ENCODE data around the gene SZT2.

The SZT2 gene

DNA sequence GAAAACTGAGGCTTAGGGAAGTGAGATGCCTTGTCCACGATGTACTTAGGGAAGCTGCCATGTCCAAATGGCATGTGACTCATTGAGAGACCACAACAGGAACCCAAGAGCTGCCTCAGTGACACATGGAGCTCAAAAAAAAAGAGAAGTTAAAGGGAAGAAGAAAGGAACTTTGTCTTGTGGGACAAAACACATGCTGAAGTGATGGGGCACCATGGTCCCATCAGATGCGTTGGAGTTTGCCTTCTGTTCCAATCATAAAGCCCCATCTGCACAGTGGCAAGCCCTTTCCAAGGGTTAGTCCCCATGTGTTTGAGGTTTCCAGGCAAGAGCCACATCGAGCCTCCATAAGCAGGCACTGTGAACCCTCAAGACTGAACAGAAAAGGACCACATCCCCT is 8.1 kb upstream of the SZT2 start:
- TF ChIP-seq FOXP2 (optimal IDR thresholded peaks at IDR 0.05; ENCODE audit: borderline replicate concordance, extremely low read depth, extremely low read length, insufficient read depth), result no peak
- no peak for TF ChIP-seq SIN3A (IDR thresholded peaks at IDR 0.05; ENCODE audit: borderline replicate concordance, insufficient read depth, low read length)
- no peak for TF ChIP-seq POLR2AphosphoS5 (IDR thresholded peaks at IDR 0.05; ENCODE audit: low read depth, low read length)
- TF ChIP-seq, protein P1, sequence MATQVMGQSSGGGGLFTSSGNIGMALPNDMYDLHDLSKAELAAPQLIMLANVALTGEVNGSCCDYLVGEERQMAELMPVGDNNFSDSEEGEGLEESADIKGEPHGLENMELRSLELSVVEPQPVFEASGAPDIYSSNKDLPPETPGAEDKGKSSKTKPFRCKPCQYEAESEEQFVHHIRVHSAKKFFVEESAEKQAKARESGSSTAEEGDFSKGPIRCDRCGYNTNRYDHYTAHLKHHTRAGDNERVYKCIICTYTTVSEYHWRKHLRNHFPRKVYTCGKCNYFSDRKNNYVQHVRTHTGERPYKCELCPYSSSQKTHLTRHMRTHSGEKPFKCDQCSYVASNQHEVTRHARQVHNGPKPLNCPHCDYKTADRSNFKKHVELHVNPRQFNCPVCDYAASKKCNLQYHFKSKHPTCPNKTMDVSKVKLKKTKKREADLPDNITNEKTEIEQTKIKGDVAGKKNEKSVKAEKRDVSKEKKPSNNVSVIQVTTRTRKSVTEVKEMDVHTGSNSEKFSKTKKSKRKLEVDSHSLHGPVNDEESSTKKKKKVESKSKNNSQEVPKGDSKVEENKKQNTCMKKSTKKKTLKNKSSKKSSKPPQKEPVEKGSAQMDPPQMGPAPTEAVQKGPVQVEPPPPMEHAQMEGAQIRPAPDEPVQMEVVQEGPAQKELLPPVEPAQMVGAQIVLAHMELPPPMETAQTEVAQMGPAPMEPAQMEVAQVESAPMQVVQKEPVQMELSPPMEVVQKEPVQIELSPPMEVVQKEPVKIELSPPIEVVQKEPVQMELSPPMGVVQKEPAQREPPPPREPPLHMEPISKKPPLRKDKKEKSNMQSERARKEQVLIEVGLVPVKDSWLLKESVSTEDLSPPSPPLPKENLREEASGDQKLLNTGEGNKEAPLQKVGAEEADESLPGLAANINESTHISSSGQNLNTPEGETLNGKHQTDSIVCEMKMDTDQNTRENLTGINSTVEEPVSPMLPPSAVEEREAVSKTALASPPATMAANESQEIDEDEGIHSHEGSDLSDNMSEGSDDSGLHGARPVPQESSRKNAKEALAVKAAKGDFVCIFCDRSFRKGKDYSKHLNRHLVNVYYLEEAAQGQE (IDR thresholded peaks at IDR 0.05; ENCODE audit: insufficient read depth in 1 of 2, low read depth in 2 of 2, low read length in 2 of 2), result no peak
- no peak for TF ChIP-seq TAF1 (IDR thresholded peaks at IDR 0.05; ENCODE audit: borderline replicate concordance, insufficient read depth, low read length)

DNA sequence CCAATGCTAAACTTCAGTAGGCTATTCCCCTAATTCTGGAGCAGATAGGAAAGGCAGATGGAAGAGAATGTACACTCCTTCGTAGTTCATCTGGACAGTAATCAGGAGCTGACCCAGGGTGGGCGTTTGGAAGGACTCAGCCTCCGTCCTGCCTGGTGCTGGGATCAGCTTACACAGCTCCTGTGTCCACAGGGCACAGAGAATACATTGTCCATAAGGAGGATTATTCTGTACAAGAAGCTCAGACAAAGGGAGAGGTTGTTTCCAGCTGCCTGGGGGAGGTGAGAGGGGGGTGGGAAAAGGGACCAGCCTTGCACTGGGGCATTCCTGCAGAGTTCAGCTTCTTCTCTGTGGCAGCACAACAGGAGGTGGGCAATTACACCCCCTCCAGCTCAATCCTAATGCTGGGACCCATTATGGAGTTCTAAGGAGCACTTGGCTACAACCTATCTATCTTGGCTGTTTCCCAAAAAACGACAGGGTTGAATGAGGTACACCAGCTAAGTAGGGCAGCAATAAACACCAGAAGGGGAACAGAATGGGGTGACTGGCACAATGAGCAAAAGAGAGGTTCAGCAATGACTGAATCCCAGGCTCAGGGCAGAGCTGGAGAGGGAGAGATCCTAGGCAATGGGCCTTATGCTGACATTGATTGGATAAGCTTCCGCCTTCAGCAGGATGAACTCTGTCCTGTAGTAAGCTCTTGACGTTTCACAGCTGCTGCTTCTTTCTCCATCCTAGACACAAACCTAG is 7.5 kb upstream of the SZT2 start:
- TF ChIP-seq FOXP2 (optimal IDR thresholded peaks at IDR 0.05; ENCODE audit: borderline replicate concordance, extremely low read depth, extremely low read length, insufficient read depth), result no peak
- no peak for TF ChIP-seq TAF1 (IDR thresholded peaks at IDR 0.05; ENCODE audit: borderline replicate concordance, insufficient read depth, low read length)

DNA sequence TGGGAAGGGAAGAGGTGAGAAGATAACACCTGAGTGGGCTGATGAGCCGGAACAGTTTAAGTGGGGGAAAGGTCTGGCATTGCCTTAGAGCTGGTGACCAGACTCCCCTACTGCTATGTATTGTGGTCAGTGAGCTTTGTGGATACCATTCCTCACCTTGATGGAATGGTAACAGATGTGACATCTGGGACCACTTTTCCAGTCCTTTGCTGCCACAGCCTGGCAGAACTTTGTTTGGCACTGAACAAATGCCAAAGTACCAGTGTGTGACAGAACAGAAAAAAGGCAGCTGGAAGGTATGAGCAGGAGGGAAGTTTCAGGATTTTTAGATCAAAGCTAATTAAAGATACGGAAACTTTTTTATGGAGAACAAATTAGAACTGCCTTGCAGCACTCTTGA is 6.2 kb upstream of the SZT2 start:
- TF ChIP-seq SIN3A (IDR thresholded peaks at IDR 0.05; ENCODE audit: borderline replicate concordance, insufficient read depth, low read length) (no peak), POLR2AphosphoS5 (IDR thresholded peaks at IDR 0.05; ENCODE audit: low read depth, low read length) (no peak), FOXP2 (optimal IDR thresholded peaks at IDR 0.05; ENCODE audit: borderline replicate concordance, extremely low read depth, extremely low read length, insufficient read depth) (no peak), TAF1 (IDR thresholded peaks at IDR 0.05; ENCODE audit: borderline replicate concordance, insufficient read depth, low read length) (no peak)
- TF ChIP-seq, protein P1 (IDR thresholded peaks at IDR 0.05; ENCODE audit: insufficient read depth in 1 of 2, low read depth in 2 of 2, low read length in 2 of 2), result no peak

DNA sequence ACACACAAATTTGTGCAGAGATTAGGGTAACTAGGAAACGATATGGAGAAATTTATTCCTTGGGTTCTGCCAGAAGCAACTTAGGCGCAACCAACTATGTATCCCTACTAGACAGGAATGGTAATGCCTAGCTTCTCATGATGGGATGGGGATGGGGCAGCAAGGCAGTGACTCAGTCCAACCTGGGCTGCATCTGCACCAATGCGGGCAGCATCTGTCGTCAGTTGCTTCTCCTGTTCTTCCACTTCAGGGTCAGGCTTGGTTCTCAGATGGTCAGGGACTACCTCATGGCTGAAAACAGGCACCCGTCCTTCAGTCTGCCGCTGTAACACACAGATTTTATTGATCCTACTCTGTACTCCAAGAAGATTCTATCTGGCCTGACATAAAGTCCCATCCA is 3.0 kb upstream of the SZT2 start:
- no peak for TF ChIP-seq SIN3A (IDR thresholded peaks at IDR 0.05; ENCODE audit: borderline replicate concordance, insufficient read depth, low read length)
- TF ChIP-seq FOXP2 (optimal IDR thresholded peaks at IDR 0.05; ENCODE audit: borderline replicate concordance, extremely low read depth, extremely low read length, insufficient read depth), result no peak
- TF ChIP-seq, protein P1 (IDR thresholded peaks at IDR 0.05; ENCODE audit: insufficient read depth in 1 of 2, low read depth in 2 of 2, low read length in 2 of 2), result no peak
- TF ChIP-seq TAF1 (IDR thresholded peaks at IDR 0.05; ENCODE audit: borderline replicate concordance, insufficient read depth, low read length), result no peak
- no peak for TF ChIP-seq POLR2AphosphoS5 (IDR thresholded peaks at IDR 0.05; ENCODE audit: low read depth, low read length)

DNA sequence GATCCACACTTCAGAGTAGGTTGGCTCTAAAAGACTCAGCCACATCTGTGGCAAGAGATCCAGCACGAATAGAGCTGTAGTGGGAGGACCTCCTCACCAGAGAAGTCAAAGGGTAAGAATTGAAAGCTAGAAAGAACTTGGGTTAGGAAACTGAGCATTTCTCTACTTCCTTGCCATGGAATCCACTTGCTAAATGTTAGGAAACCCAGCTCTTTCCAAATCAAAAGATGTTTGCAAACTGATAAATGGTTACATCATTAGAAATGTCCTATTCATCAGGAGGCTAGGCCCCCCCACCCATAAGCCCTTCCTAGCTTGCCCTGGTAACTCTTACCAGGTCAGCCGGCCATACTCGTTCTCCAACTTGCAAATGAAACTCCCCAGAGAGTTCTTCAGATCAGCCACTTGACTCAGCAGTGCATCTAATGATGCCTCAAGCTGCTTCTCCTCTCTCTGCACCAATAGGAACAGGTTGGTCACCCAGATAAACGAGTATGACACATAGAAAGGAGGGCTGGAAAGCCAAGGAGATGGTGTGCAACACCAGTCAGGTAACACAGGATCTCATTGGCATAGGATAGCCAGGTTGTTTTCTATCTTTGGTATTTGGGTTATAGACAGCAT is 1.6 kb upstream of the SZT2 start:
- TF ChIP-seq TAF1 (IDR thresholded peaks at IDR 0.05; ENCODE audit: borderline replicate concordance, insufficient read depth, low read length), result no peak
- no peak for TF ChIP-seq FOXP2 (optimal IDR thresholded peaks at IDR 0.05; ENCODE audit: borderline replicate concordance, extremely low read depth, extremely low read length, insufficient read depth)
- TF ChIP-seq SIN3A (IDR thresholded peaks at IDR 0.05; ENCODE audit: borderline replicate concordance, insufficient read depth, low read length), result no peak
- TF ChIP-seq POLR2AphosphoS5 (IDR thresholded peaks at IDR 0.05; ENCODE audit: low read depth, low read length), result no peak
- TF ChIP-seq, protein P1 (IDR thresholded peaks at IDR 0.05; ENCODE audit: insufficient read depth in 1 of 2, low read depth in 2 of 2, low read length in 2 of 2), result no peak
